ENCODE data around the gene RYR3. TPM values are rescaled to one million over a fixed set of nuclear protein-coding genes. Genes with fewer than 3 reads are reported as not detected.

Gene RYR3
- total RNA-seq, 1 experiment from 2014 or later, result 0.66 TPM

- intact Hi-C loops (cut with micrococcal nuclease; ENCODE audit: unreplicated experiment), result no loop called here
- BruUV-seq (replicated peaks), result no TSS peak
Observed at GRCh38 chr15:33716025-33716424, 405.3 kb downstream of the RYR3 start.

DNA sequence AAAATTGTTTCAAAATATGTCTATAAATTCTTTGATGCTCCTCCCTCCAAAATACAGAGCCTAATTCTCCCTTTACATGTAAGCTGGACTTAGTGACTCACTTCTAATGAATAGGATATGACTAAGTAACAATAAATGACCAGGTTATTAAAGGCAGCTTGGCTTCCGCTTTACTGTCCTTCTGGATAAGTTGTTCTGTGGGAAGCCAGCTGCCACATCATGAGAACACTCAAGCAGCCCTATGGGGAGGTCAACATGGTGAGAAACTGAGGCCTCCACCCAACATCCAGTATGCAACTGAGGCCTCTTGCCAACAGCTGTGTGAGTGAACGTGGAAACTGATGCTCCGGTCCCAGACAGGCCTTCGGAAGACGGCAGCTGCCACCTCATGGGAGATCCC lies 410.2 kb downstream of the RYR3 start:
- Histone ChIP-seq H3K4me1 (no peaks in the 10 kb centered on the region), H3K4me3 (ENCODE audit: low read depth, low read length) (no peak overlapping the region), H3K36me3 (ENCODE audit: control insufficient read depth, insufficient read depth, low read length) (no peaks in the 10 kb centered on the region), H3K9me3 (no peaks in the 10 kb centered on the region), H3K27me3 (replicated peaks; ENCODE audit: control insufficient read depth, insufficient read depth, low read length) (no peaks in the 10 kb centered on the region)
- no peak for DNase-seq
- peaks cover 11% of the 10 kb centered on the region for H3K27me3 Mint-ChIP-seq (ENCODE audit: insufficient read depth, unreplicated experiment)
- no peaks in the 10 kb centered on the region for H3K4me1 Mint-ChIP-seq (ENCODE audit: low read depth, unreplicated experiment)
- intact Hi-C loops (cut with micrococcal nuclease; ENCODE audit: unreplicated experiment), result no loop called here
- no peak overlapping the region for H3K27ac Mint-ChIP-seq (ENCODE audit: unreplicated experiment)
- TF ChIP-seq CTCF (IDR thresholded peaks at IDR 0.05; ENCODE audit: insufficient read depth in 1 of 2, low read depth in 1 of 2, low read length in 1 of 2, severe bottlenecking in 1 of 2, unreplicated experiment in 1 of 2), result no peak
- ChIA-PET CTCF (no interaction called here), POLR2A (no interaction called here)
- no peaks in the 10 kb centered on the region for H3K9me3 Mint-ChIP-seq (ENCODE audit: unreplicated experiment)
- no peaks in the 10 kb centered on the region for H3K36me3 Mint-ChIP-seq (ENCODE audit: insufficient read depth, unreplicated experiment)
- BruUV-seq (replicated peaks), result no TSS peak
- no peak overlapping the region for H3K4me3 Mint-ChIP-seq (ENCODE audit: unreplicated experiment)

More at GRCh38 chr15:33716025-33716424, 405.3 kb downstream of the RYR3 start:
- Histone ChIP-seq H3K4me3 (ENCODE audit: low read depth, low read length) (no peak overlapping the region), H3K9me3 (no peaks in the 10 kb centered on the region), H3K4me1 (no peaks in the 10 kb centered on the region), H3K36me3 (ENCODE audit: control insufficient read depth, insufficient read depth, low read length) (no peaks in the 10 kb centered on the region), H3K27me3 (replicated peaks; ENCODE audit: control insufficient read depth, insufficient read depth, low read length) (no peaks in the 10 kb centered on the region)
- H3K36me3 Mint-ChIP-seq (ENCODE audit: insufficient read depth, unreplicated experiment), result no peaks in the 10 kb centered on the region
- ChIA-PET POLR2A (no interaction called here), CTCF (no interaction called here)
- no peak overlapping the region for H3K27ac Mint-ChIP-seq (ENCODE audit: unreplicated experiment)
- TF ChIP-seq CTCF (IDR thresholded peaks at IDR 0.05; ENCODE audit: insufficient read depth in 1 of 2, low read depth in 1 of 2, low read length in 1 of 2, severe bottlenecking in 1 of 2, unreplicated experiment in 1 of 2), result no peak
- no peaks in the 10 kb centered on the region for H3K9me3 Mint-ChIP-seq (ENCODE audit: unreplicated experiment)
- H3K4me1 Mint-ChIP-seq (ENCODE audit: low read depth, unreplicated experiment), result no peaks in the 10 kb centered on the region
- no peak for DNase-seq
- H3K4me3 Mint-ChIP-seq (ENCODE audit: unreplicated experiment), result no peak overlapping the region
- H3K27me3 Mint-ChIP-seq (ENCODE audit: insufficient read depth, unreplicated experiment), result peaks cover 14% of the 10 kb centered on the region

- intact Hi-C loops (cut with micrococcal nuclease; ENCODE audit: unreplicated experiment), result no loop called here
- no peak overlapping the region for H3K27ac Mint-ChIP-seq (ENCODE audit: unreplicated experiment)
- CTCF ChIA-PET, result no interaction called here
Observed at GRCh38 chr15:33722005-33722672, 411.4 kb downstream of the RYR3 start.

More at GRCh38 chr15:33722005-33722672, 411.4 kb downstream of the RYR3 start:
- H3K9me3 Mint-ChIP-seq (ENCODE audit: unreplicated experiment), result no peaks in the 10 kb centered on the region
- peaks cover 14% of the 10 kb centered on the region for H3K27me3 Mint-ChIP-seq (ENCODE audit: insufficient read depth, unreplicated experiment)
- Histone ChIP-seq H3K4me1 (no peaks in the 10 kb centered on the region), H3K36me3 (ENCODE audit: control insufficient read depth, insufficient read depth, low read length) (no peaks in the 10 kb centered on the region), H3K4me3 (ENCODE audit: low read depth, low read length) (no peak overlapping the region), H3K9me3 (no peaks in the 10 kb centered on the region), H3K27me3 (replicated peaks; ENCODE audit: control insufficient read depth, insufficient read depth, low read length) (no peaks in the 10 kb centered on the region)
- H3K36me3 Mint-ChIP-seq (ENCODE audit: insufficient read depth, unreplicated experiment), result no peaks in the 10 kb centered on the region
- H3K4me3 Mint-ChIP-seq (ENCODE audit: unreplicated experiment), result no peak overlapping the region
- TF ChIP-seq CTCF (IDR thresholded peaks at IDR 0.05; ENCODE audit: insufficient read depth in 1 of 2, low read depth in 1 of 2, low read length in 1 of 2, severe bottlenecking in 1 of 2, unreplicated experiment in 1 of 2), result no peak
- POLR2A ChIA-PET, result no interaction called here
- no peak for DNase-seq
- no peaks in the 10 kb centered on the region for H3K4me1 Mint-ChIP-seq (ENCODE audit: low read depth, unreplicated experiment)
- BruUV-seq (replicated peaks), result no TSS peak
